Osteoblast (primary cell): ENCODE results near the gene UBE2B. TPM values are rescaled to one million over a fixed set of nuclear protein-coding genes. Genes with fewer than 3 reads are reported as not detected.
A peak's percentile ranks its signal among the peaks of the same experiment; 100 is the strongest.

Experiments
- DNase-seq: peaks from one replicate; pipeline ENCODE4 v3.0.0; 2011; ENCODE audit warnings: low spot score, mixed read lengths; ENCODE audit not compliant: insufficient read length; ENCODE audit errors: missing footprints
- H2AFZ ChIP-seq: 2 replicates; pipeline ENCODE4 v1.6.0; 2011; ENCODE audit warnings: mild to moderate bottlenecking, low read length
- H3K27ac ChIP-seq: 2 replicates; pipeline ENCODE4 v1.5.1; 2011; ENCODE audit warnings: mild to moderate bottlenecking, low read depth, low read length, moderate library complexity
- H3K27me3 ChIP-seq: 2 replicates; pipeline ENCODE4 v1.6.0; 2012; ENCODE audit warnings: mild to moderate bottlenecking, control low read depth, inconsistent platforms, low read length, moderate library complexity; ENCODE audit not compliant: insufficient read depth
- H3K36me3 ChIP-seq: 2 replicates; pipeline ENCODE4 v1.5.1; 2011; ENCODE audit warnings: mild to moderate bottlenecking, low read length, control low read depth, moderate library complexity; ENCODE audit not compliant: insufficient read depth
- H3K4me1 ChIP-seq: 2 replicates; pipeline ENCODE4 v1.5.1; 2011; ENCODE audit warnings: mild to moderate bottlenecking, low read length, control low read depth, moderate library complexity; ENCODE audit not compliant: insufficient read depth
- H3K4me2 ChIP-seq: 2 replicates; pipeline ENCODE4 v1.6.0; 2011; ENCODE audit warnings: mild to moderate bottlenecking, low read length; ENCODE audit not compliant: insufficient read depth
- H3K4me3 ChIP-seq: fragments of 200-600 bp; sonication (generic); 3 replicates; pipeline ENCODE4 v1.5.1; 2012; ENCODE audit warnings: mild to moderate bottlenecking, low read length, inconsistent platforms; ENCODE audit not compliant: insufficient read depth
- H3K79me2 ChIP-seq: 2 replicates; pipeline ENCODE4 v1.6.0; 2012; ENCODE audit warnings: mild to moderate bottlenecking, low read length, control low read depth, inconsistent platforms; ENCODE audit not compliant: insufficient read depth
- H3K9me3 ChIP-seq: 2 replicates; pipeline ENCODE4 v1.5.1; 2011; ENCODE audit warnings: low read depth, low read length, control low read depth
- H4K20me1 ChIP-seq: 2 replicates; pipeline ENCODE4 v1.6.0; 2012; ENCODE audit warnings: mild to moderate bottlenecking, low read length, control low read depth; ENCODE audit not compliant: insufficient read depth
- total RNA-seq: library from RNA; depleted of rRNA; stranded (reverse); fragments of >200 nt; gene quantifications from 2 replicates; pipeline ENCODE4 v1.2.3, GENCODE V29; 2012
- TF ChIP-seq, protein P1 (sequence below): IDR thresholded peaks from 2 replicates; pipeline ENCODE4 v1.5.1; 2011; ENCODE audit warnings: mild to moderate bottlenecking, low read depth, low read length, moderate library complexity; ENCODE audit errors: extremely low read depth

Gene UBE2B
- total RNA-seq, 1 donor: 73.5 TPM

GRCh38 chr5:134345996-134346395 lies 25.4 kb upstream of the UBE2B start:
- TF ChIP-seq, protein P1, sequence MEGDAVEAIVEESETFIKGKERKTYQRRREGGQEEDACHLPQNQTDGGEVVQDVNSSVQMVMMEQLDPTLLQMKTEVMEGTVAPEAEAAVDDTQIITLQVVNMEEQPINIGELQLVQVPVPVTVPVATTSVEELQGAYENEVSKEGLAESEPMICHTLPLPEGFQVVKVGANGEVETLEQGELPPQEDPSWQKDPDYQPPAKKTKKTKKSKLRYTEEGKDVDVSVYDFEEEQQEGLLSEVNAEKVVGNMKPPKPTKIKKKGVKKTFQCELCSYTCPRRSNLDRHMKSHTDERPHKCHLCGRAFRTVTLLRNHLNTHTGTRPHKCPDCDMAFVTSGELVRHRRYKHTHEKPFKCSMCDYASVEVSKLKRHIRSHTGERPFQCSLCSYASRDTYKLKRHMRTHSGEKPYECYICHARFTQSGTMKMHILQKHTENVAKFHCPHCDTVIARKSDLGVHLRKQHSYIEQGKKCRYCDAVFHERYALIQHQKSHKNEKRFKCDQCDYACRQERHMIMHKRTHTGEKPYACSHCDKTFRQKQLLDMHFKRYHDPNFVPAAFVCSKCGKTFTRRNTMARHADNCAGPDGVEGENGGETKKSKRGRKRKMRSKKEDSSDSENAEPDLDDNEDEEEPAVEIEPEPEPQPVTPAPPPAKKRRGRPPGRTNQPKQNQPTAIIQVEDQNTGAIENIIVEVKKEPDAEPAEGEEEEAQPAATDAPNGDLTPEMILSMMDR: no peak
- Histone ChIP-seq H4K20me1 (no peaks in the 10 kb centered on the region), H3K4me2 (no peak overlapping the region)

DNA sequence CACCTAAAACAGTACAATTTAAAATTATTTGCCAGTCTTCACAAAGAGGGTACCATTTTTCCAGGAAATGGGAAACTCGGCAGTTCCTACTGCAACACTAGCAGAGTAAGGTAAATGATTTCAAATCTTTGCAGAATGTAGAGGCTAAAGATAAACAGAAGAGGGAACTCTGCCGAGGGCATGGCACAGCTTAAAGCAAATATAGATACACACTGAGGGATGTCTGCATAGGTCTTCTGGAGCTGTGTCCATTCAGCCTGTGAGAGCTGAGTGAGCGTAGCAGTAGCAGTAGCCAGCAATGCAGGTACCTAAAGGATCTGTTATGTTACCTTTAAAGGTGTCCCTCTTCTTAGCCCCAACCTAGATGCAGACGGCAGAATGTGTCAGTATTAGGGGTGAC lies 21.9 kb upstream of the UBE2B start:
- Histone ChIP-seq H3K79me2 (no peaks in the 10 kb centered on the region), H3K4me2 (no peak overlapping the region), H3K4me1 (no peaks in the 10 kb centered on the region), H2AFZ (no peak overlapping the region), H3K4me3 (no peak overlapping the region), H3K27me3 (no peaks in the 10 kb centered on the region), H4K20me1 (no peaks in the 10 kb centered on the region), H3K27ac (no peak overlapping the region), H3K9me3 (no peaks in the 10 kb centered on the region), H3K36me3 (peaks cover 2% of the 10 kb centered on the region)
- TF ChIP-seq, protein P1: no peak
- DNase-seq: no peak

More at GRCh38 chr5:134345996-134346395, 25.4 kb upstream of the UBE2B start:
- Histone ChIP-seq H3K4me3 (no peak overlapping the region), H3K4me1 (no peaks in the 10 kb centered on the region), H3K27ac (no peak overlapping the region), H3K79me2 (no peaks in the 10 kb centered on the region), H3K36me3 (peaks cover 2% of the 10 kb centered on the region), H2AFZ (no peak overlapping the region), H3K9me3 (no peaks in the 10 kb centered on the region), H3K27me3 (no peaks in the 10 kb centered on the region)
- no peak for DNase-seq

- TF ChIP-seq, protein P1: no peak
- Histone ChIP-seq H3K4me1 (no peaks in the 10 kb centered on the region), H3K9me3 (no peaks in the 10 kb centered on the region), H3K36me3 (no peaks in the 10 kb centered on the region), H3K27ac (no peak overlapping the region), H2AFZ (no peak overlapping the region), H3K27me3 (no peaks in the 10 kb centered on the region), H4K20me1 (no peaks in the 10 kb centered on the region), H3K4me2 (no peak overlapping the region), H3K4me3 (no peak overlapping the region), H3K79me2 (no peaks in the 10 kb centered on the region)
- DNase-seq: no peak
Measured at GRCh38 chr5:134355681-134356080, 15.7 kb upstream of the UBE2B start.

- Histone ChIP-seq H2AFZ (no peak overlapping the region), H3K27me3 (no peaks in the 10 kb centered on the region), H3K4me2 (peak overlapping the region; percentile 94), H3K9me3 (no peaks in the 10 kb centered on the region), H3K36me3 (no peaks in the 10 kb centered on the region), H3K4me3 (no peak overlapping the region), H3K4me1 (peaks cover 18% of the 10 kb centered on the region), H3K27ac (no peak overlapping the region), H4K20me1 (no peaks in the 10 kb centered on the region), H3K79me2 (peaks cover 37% of the 10 kb centered on the region)
- no peak for DNase-seq
- TF ChIP-seq, protein P1: no peak
Measured at GRCh38 chr5:134365604-134366003, 5.8 kb upstream of the UBE2B start.
